ENCODE data around the gene C9orf152. TPM values are rescaled to one million over a fixed set of nuclear protein-coding genes. Genes with fewer than 3 reads are reported as not detected.

The C9orf152 gene
- total and polyA plus RNA-seq, 3 experiments from 2014 or later = not detected

GRCh38 chr9:110241260-110241857 lies 33.4 kb upstream of the C9orf152 start:
- no peak overlapping the region for H3K4me3 Mint-ChIP-seq
- H3K9me3 ChIP-seq (ENCODE audit: low read length) = no peaks in the 10 kb centered on the region
- no peak overlapping the region for H3K27ac ChIP-seq (ENCODE audit: low read depth, low read length)
- H3K4me1 ChIP-seq (ENCODE audit: insufficient read depth, low read length) = no peaks in the 10 kb centered on the region
- peaks cover 0 to 2% (median 0%) of the 10 kb centered on the region in 5 donors for H3K9me3 Mint-ChIP-seq
- H3K36me3 ChIP-seq (ENCODE audit: insufficient read depth, low read length) = peaks cover 5% of the 10 kb centered on the region
- peaks cover 5 to 28% (median 13%) of the 10 kb centered on the region in 3 donors for H3K36me3 Mint-ChIP-seq
- H3K27me3 Mint-ChIP-seq = no peaks in the 10 kb centered on the region
- no peak overlapping the region for H3K27ac Mint-ChIP-seq
- ChIA-PET CTCF (no interaction called here), POLR2A (no interaction called here)
- H3K27me3 ChIP-seq (ENCODE audit: insufficient read depth, low read length, poor library complexity, severe bottlenecking) = no peaks in the 10 kb centered on the region
- H3K4me1 Mint-ChIP-seq = no peaks in the 10 kb centered on the region
- H3K4me3 ChIP-seq (ENCODE audit: low read length) = no peak overlapping the region
- DNase-seq = no peak

DNA sequence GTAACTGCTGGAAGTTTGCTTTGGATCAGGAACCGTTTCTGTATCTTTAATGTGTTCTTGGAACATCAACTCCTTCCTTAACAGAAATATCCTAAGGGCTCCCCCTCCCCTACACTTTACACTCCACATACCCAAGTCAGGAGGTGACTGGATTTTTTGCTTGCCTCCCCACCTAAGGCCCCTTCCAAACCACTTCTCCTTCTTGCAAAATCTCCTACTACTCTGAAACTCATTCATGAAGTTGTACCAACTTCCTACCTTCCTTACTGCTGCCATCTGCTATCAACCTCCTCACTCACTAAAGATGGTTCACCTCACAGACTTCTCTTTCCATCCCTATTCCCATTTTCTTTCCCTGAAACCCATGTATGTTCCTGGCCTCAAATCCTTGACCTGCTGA lies 32.2 kb upstream of the C9orf152 start:
- H3K27ac ChIP-seq (ENCODE audit: low read depth, low read length) = no peak overlapping the region
- Mint-ChIP-seq H3K9me3 (peaks cover 0 to 3% (median 0%) of the 10 kb centered on the region in 5 donors), H3K27me3 (peaks cover 0 to 2% of the 10 kb centered on the region in 2 donors), H3K4me3 (no peak overlapping the region), H3K27ac (no peak overlapping the region), H3K4me1 (no peaks in the 10 kb centered on the region), H3K36me3 (peaks cover 4 to 22% (median 11%) of the 10 kb centered on the region in 3 donors)
- H3K4me3 ChIP-seq (ENCODE audit: low read length) = no peak overlapping the region
- DNase-seq = no peak
- no peaks in the 10 kb centered on the region for H3K27me3 ChIP-seq (ENCODE audit: insufficient read depth, low read length, poor library complexity, severe bottlenecking)
- H3K9me3 ChIP-seq (ENCODE audit: low read length) = no peaks in the 10 kb centered on the region
- CTCF ChIA-PET = no interaction called here
- H3K36me3 ChIP-seq (ENCODE audit: insufficient read depth, low read length) = peaks cover 5% of the 10 kb centered on the region
- H3K4me1 ChIP-seq (ENCODE audit: insufficient read depth, low read length) = no peaks in the 10 kb centered on the region
- POLR2A ChIA-PET = no interaction called here

GRCh38 chr9:110228321-110228720 lies 20.4 kb upstream of the C9orf152 start:
- Histone ChIP-seq H3K27me3 (ENCODE audit: insufficient read depth, low read length, poor library complexity, severe bottlenecking) (no peaks in the 10 kb centered on the region), H3K4me1 (ENCODE audit: insufficient read depth, low read length) (no peaks in the 10 kb centered on the region), H3K9me3 (ENCODE audit: low read length) (no peaks in the 10 kb centered on the region), H3K36me3 (ENCODE audit: insufficient read depth, low read length) (no peaks in the 10 kb centered on the region), H3K4me3 (ENCODE audit: low read length) (no peak overlapping the region), H3K27ac (ENCODE audit: low read depth, low read length) (no peak overlapping the region)
- Mint-ChIP-seq H3K36me3 (no peaks in the 10 kb centered on the region), H3K27ac (no peak overlapping the region), H3K9me3 (no peaks in the 10 kb centered on the region), H3K27me3 (peaks cover under 1 to 17% of the 10 kb centered on the region in 2 donors), H3K4me1 (no peaks in the 10 kb centered on the region), H3K4me3 (no peak overlapping the region)
- CTCF ChIA-PET = interaction anchor here (1.7 kb wide), 1 partner anchor 12 kb away, joined by 4 read pairs; no protein-coding TSS in a partner anchor
- DNase-seq = no peak
- POLR2A ChIA-PET = no interaction called here

DNA sequence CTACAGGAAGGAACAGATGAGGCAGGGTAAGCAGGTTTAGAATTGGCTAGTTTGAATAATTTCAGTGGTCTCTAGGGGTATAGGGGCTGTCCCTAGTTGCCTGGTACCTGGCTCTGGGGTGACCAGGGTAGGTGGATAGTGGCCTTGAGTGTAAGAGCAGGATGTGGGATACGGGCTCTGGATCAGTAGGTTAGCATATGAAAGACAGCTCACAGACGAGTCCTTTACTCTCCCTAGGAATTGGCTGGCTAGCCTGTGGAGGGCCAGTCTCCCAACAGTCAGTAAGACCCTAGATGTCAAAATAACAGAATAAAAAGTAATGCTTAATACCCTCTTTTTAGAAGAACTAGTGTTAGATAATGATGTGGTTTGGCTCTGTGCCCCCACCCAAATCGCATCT lies 16.6 kb upstream of the C9orf152 start:
- POLR2A ChIA-PET = no interaction called here
- Histone ChIP-seq H3K4me1 (ENCODE audit: insufficient read depth, low read length) (no peaks in the 10 kb centered on the region), H3K9me3 (ENCODE audit: low read length) (no peaks in the 10 kb centered on the region), H3K4me3 (ENCODE audit: low read length) (no peak overlapping the region), H3K27ac (ENCODE audit: low read depth, low read length) (no peak overlapping the region), H3K27me3 (ENCODE audit: insufficient read depth, low read length, poor library complexity, severe bottlenecking) (no peaks in the 10 kb centered on the region), H3K36me3 (ENCODE audit: insufficient read depth, low read length) (no peaks in the 10 kb centered on the region)
- no peak overlapping the region for H3K27ac Mint-ChIP-seq
- H3K9me3 Mint-ChIP-seq = no peaks in the 10 kb centered on the region
- H3K4me1 Mint-ChIP-seq = no peaks in the 10 kb centered on the region
- H3K4me3 Mint-ChIP-seq = no peak overlapping the region
- no peaks in the 10 kb centered on the region for H3K36me3 Mint-ChIP-seq
- H3K27me3 Mint-ChIP-seq = peaks cover 0 to 34% of the 10 kb centered on the region in 2 donors
- CTCF ChIA-PET = no interaction called here
- no peak for DNase-seq

DNA sequence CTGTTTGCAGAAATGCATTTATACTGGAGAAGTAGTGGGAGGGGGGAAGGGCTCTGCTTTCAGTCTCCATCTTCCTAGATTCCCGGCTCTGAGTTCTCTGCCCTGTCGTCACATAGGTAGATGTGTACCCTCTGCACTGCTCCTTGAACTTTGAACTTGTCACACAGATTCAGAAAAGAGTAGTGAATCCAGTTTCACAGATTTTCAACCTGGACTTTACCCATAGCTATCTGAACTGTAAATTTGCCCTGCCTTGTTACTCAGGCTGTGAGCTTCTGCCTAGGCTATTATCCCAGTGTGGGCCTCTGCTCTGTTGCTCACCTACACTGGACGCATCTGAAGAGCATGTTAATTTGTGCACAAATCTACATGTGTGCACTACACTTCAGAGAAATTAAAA lies 12.8 kb upstream of the C9orf152 start:
- Mint-ChIP-seq H3K4me1 (peaks cover 0 to 2% (median 0%) of the 10 kb centered on the region in 3 donors), H3K36me3 (no peaks in the 10 kb centered on the region), H3K9me3 (no peaks in the 10 kb centered on the region), H3K4me3 (no peak overlapping the region), H3K27me3 (peaks cover 4 to 37% of the 10 kb centered on the region in 2 donors), H3K27ac (no peak overlapping the region)
- Histone ChIP-seq H3K4me1 (ENCODE audit: insufficient read depth, low read length) (no peaks in the 10 kb centered on the region), H3K9me3 (ENCODE audit: low read length) (no peaks in the 10 kb centered on the region), H3K36me3 (ENCODE audit: insufficient read depth, low read length) (no peaks in the 10 kb centered on the region), H3K4me3 (ENCODE audit: low read length) (no peak overlapping the region), H3K27ac (ENCODE audit: low read depth, low read length) (no peak overlapping the region), H3K27me3 (ENCODE audit: insufficient read depth, low read length, poor library complexity, severe bottlenecking) (no peaks in the 10 kb centered on the region)
- POLR2A ChIA-PET = no interaction called here
- CTCF ChIA-PET = no interaction called here
- DNase-seq = no peak

- H3K27ac Mint-ChIP-seq = no peak overlapping the region
- peak in 1 of 5 donors; percentile 2 for DNase-seq
- H3K36me3 Mint-ChIP-seq = no peaks in the 10 kb centered on the region
Measured at GRCh38 chr9:110217656-110218099, 9.7 kb upstream of the C9orf152 start.

DNA sequence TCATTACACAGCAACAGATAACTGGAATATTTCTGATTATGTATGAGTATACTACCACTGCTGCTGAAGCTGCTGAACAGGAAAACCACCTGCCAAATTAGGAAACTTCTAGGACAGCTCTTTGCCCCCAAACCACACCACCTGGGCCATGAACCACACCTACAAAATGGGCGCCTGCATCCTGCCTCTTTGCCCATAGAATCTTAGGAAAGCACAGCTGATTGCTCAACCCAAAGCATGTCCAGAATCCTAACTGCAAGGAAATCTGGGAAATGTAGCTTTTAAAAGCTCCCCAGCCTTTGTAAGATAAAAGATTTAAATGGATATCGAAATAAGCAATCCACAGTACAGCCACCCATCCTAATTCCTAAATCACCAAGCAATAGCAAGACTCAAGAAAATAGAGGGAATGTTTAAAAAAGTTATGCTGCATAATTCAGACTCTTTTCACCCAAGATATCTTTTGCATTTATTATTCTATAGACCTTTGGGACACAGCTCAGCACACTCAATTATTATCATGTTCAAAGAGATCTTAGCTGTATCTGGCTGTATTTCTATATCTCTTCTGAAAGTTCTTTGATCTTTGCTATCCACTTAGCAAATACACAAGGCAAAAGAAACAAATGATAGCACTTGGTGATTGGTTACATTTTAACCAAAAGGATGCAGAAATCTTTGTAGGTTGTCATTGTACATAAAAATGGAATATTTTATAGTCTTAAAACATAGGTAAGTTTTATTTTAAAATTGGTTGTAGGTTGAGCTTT lies 6.8 kb upstream of the C9orf152 start:
- H3K4me1 Mint-ChIP-seq = peaks cover 0 to 2% (median 0%) of the 10 kb centered on the region in 3 donors
- H3K27ac Mint-ChIP-seq = peak overlapping the region in 1 of 8 donors; percentile 20
- H3K27ac ChIP-seq (ENCODE audit: low read depth, low read length) = no peak overlapping the region
- peaks cover 0 to 3% (median 0%) of the 10 kb centered on the region in 5 donors for H3K9me3 Mint-ChIP-seq
- H3K4me3 ChIP-seq (ENCODE audit: low read length) = no peak overlapping the region
- no peaks in the 10 kb centered on the region for H3K27me3 ChIP-seq (ENCODE audit: insufficient read depth, low read length, poor library complexity, severe bottlenecking)
- H3K36me3 ChIP-seq (ENCODE audit: insufficient read depth, low read length) = no peaks in the 10 kb centered on the region
- CTCF ChIA-PET = no interaction called here
- peaks cover 4 to 12% of the 10 kb centered on the region in 2 donors for H3K27me3 Mint-ChIP-seq
- no peaks in the 10 kb centered on the region for H3K9me3 ChIP-seq (ENCODE audit: low read length)
- no peak overlapping the region for H3K4me3 Mint-ChIP-seq
- H3K36me3 Mint-ChIP-seq = peaks cover 0 to 4% (median 0%) of the 10 kb centered on the region in 3 donors
- no peak for DNase-seq
- POLR2A ChIA-PET = no interaction called here
- H3K4me1 ChIP-seq (ENCODE audit: insufficient read depth, low read length) = no peaks in the 10 kb centered on the region

More at GRCh38 chr9:110217656-110218099, 9.7 kb upstream of the C9orf152 start:
- ChIA-PET CTCF (interaction anchor here (1.8 kb wide), 1 partner anchor 61 kb away, joined by 4 read pairs; no protein-coding TSS in a partner anchor), POLR2A (no interaction called here)
- no peaks in the 10 kb centered on the region for H3K9me3 Mint-ChIP-seq
- peaks cover 0 to 2% (median 0%) of the 10 kb centered on the region in 3 donors for H3K4me1 Mint-ChIP-seq
- H3K27me3 Mint-ChIP-seq = peaks cover 4 to 29% of the 10 kb centered on the region in 2 donors
- H3K36me3 ChIP-seq (ENCODE audit: insufficient read depth, low read length) = no peaks in the 10 kb centered on the region
- H3K27me3 ChIP-seq (ENCODE audit: insufficient read depth, low read length, poor library complexity, severe bottlenecking) = no peaks in the 10 kb centered on the region
- H3K27ac ChIP-seq (ENCODE audit: low read depth, low read length) = no peak overlapping the region
- H3K4me1 ChIP-seq (ENCODE audit: insufficient read depth, low read length) = no peaks in the 10 kb centered on the region
- H3K9me3 ChIP-seq (ENCODE audit: low read length) = no peaks in the 10 kb centered on the region
- H3K4me3 Mint-ChIP-seq = no peak overlapping the region
- H3K4me3 ChIP-seq (ENCODE audit: low read length) = no peak overlapping the region

DNA sequence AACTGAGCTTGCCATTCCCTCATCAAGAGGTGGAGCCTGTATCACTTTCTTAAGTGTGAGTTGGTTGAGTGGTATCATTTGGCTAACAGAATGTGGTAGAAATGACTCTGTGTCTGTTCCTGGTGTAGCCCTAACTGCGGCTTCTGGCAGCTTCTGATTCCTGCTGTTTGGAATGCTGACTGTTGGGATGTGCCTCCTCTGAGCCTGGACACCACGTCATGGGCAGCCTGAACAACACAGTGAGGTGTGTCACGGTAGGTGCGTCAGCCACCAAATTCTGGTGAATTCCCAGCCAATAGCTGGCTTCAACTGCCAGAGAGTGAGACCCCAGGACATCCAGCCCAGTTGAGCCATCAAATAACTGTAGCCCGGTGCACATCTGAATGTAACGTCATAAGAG lies 6.1 kb upstream of the C9orf152 start:
- H3K27ac ChIP-seq (ENCODE audit: low read depth, low read length) = no peak overlapping the region
- H3K4me1 ChIP-seq (ENCODE audit: insufficient read depth, low read length) = no peaks in the 10 kb centered on the region
- H3K27me3 ChIP-seq (ENCODE audit: insufficient read depth, low read length, poor library complexity, severe bottlenecking) = no peaks in the 10 kb centered on the region
- Mint-ChIP-seq H3K4me3 (no peak overlapping the region), H3K36me3 (peaks cover 0 to 4% (median 0%) of the 10 kb centered on the region in 3 donors), H3K27me3 (peaks cover 6 to 12% of the 10 kb centered on the region in 2 donors), H3K9me3 (peaks cover 0 to 3% (median 0%) of the 10 kb centered on the region in 5 donors), H3K4me1 (peaks cover 0 to 2% (median 0%) of the 10 kb centered on the region in 3 donors), H3K27ac (no peak overlapping the region)
- no peaks in the 10 kb centered on the region for H3K36me3 ChIP-seq (ENCODE audit: insufficient read depth, low read length)
- CTCF ChIA-PET = no interaction called here
- POLR2A ChIA-PET = no interaction called here
- H3K9me3 ChIP-seq (ENCODE audit: low read length) = no peaks in the 10 kb centered on the region
- DNase-seq = no peak
- no peak overlapping the region for H3K4me3 ChIP-seq (ENCODE audit: low read length)

Data from CD8-positive, alpha-beta memory T cell (primary cell).